Measurements from ENCODE around the gene CRB3. TPM values are rescaled to one million over a fixed set of nuclear protein-coding genes. Genes with fewer than 3 reads are reported as not detected.

The CRB3 gene
- total RNA-seq, 1 donor from 2014 or later = not detected

DNA sequence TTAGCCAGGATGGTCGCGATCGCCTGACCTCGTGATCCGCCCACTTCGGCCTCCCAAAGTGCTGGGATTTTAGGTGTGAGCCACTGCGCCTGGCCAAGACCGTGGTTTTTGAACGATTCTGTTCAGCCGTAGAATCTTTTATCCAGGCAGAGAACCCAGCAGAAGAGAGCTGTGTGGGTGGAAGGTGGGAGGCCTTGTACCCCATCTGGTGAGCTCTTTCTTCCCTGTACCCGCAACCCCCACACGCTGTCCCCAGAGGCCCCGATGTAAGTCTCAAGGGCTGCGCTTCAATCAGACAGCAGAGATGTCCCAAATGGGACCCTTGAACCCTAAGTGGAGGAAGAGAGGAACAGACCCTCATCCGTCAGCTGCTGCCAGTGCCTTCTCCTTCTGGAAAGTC is 8.1 kb upstream of the CRB3 start:
- no peak for TF ChIP-seq CTCF (IDR thresholded peaks at IDR 0.05; ENCODE audit: partially characterized antibody, unreplicated experiment)
- no peak overlapping the region for H3K4me3 Mint-ChIP-seq (ENCODE audit: unreplicated experiment)
- peaks cover 7% of the 10 kb centered on the region for H3K9me3 Mint-ChIP-seq (ENCODE audit: unreplicated experiment)
- H3K27ac Mint-ChIP-seq (ENCODE audit: unreplicated experiment) = no peak overlapping the region
- peaks cover 21% of the 10 kb centered on the region for H3K36me3 Mint-ChIP-seq (ENCODE audit: unreplicated experiment)
- peaks cover 4% of the 10 kb centered on the region for H3K4me1 Mint-ChIP-seq (ENCODE audit: low read depth, unreplicated experiment)
- no peak for DNase-seq
- H3K27me3 Mint-ChIP-seq (ENCODE audit: unreplicated experiment) = peaks cover 6% of the 10 kb centered on the region

GRCh38 chr19:6457958-6458694 is 5.9 kb upstream of the CRB3 start:
- H3K9me3 Mint-ChIP-seq (ENCODE audit: unreplicated experiment) = peaks cover 6% of the 10 kb centered on the region
- H3K36me3 Mint-ChIP-seq (ENCODE audit: unreplicated experiment) = peaks cover 15% of the 10 kb centered on the region
- no peak for TF ChIP-seq CTCF (IDR thresholded peaks at IDR 0.05; ENCODE audit: partially characterized antibody, unreplicated experiment)
- no peak for DNase-seq
- H3K27ac Mint-ChIP-seq (ENCODE audit: unreplicated experiment) = no peak overlapping the region
- H3K4me1 Mint-ChIP-seq (ENCODE audit: low read depth, unreplicated experiment) = peaks cover 4% of the 10 kb centered on the region
- H3K4me3 Mint-ChIP-seq (ENCODE audit: unreplicated experiment) = peak overlapping the region; percentile 92
- peaks cover 6% of the 10 kb centered on the region for H3K27me3 Mint-ChIP-seq (ENCODE audit: unreplicated experiment)

- Mint-ChIP-seq H3K4me3 (ENCODE audit: unreplicated experiment) (peak overlapping the region; percentile 92), H3K4me1 (ENCODE audit: low read depth, unreplicated experiment) (peaks cover 4% of the 10 kb centered on the region), H3K27me3 (ENCODE audit: unreplicated experiment) (peaks cover 6% of the 10 kb centered on the region), H3K9me3 (ENCODE audit: unreplicated experiment) (peaks cover 6% of the 10 kb centered on the region), H3K27ac (ENCODE audit: unreplicated experiment) (no peak overlapping the region), H3K36me3 (ENCODE audit: unreplicated experiment) (peaks cover 11% of the 10 kb centered on the region)
- TF ChIP-seq CTCF (IDR thresholded peaks at IDR 0.05; ENCODE audit: partially characterized antibody, unreplicated experiment) = no peak
- DNase-seq = no peak
These were observed 5.3 kb upstream of the CRB3 start for GRCh38 chr19:6458695-6459261.

DNA sequence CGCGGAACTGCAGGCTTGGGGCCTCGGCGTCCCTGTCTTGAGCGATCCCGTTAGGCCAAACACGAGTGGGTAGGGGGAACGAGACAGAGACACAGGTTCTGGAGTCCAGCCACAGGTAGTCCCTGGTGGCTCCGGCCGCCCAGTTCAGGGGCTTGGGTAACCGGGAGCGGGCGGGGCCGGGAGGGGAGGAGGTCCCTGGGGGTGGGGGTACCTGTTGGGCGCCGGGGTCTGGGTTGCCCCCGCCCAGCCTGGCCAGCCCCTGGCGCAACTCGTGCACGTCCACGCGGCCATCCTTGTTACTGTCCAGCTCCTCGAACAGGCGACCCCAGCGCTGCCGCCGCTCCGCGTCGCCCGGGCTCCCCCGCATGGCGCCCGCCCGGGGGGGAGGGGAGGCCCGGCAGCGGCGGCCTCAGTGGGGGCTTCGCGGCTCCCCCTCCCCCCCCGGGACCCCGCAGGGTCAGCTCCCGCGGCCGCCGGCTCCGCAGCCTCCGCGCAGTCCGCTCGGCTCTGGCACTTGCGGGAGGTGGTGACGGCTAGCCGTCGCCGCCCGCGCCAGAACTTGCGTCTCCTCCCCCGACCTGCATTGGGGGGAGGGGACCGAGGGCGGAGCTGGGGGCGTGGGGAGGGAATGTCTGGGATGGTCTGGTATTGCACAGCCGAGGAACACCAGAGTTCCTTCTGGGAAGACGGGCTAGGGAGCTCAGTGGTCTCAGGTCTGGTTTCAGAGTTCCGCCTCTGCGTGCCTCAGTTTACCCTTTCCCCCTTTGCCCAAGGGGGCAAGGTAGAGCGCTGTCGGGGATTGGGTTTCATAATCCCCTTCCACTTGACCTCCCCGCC is 4.6 kb upstream of the CRB3 start, which contains the start of gene SLC25A23:
Gene SLC25A23, minus strand, starts transcription at position 531 of the 837 bp plus-strand sequence. Its CDS starts 164 bp downstream, at position 367.
- peak; percentile 80 for DNase-seq
- H3K36me3 Mint-ChIP-seq (ENCODE audit: unreplicated experiment) = peaks cover 6% of the 10 kb centered on the region
- no peak for TF ChIP-seq CTCF (IDR thresholded peaks at IDR 0.05; ENCODE audit: partially characterized antibody, unreplicated experiment)
- H3K27ac Mint-ChIP-seq (ENCODE audit: unreplicated experiment) = peak within 1 kb of the TSS; percentile 72
- H3K27me3 Mint-ChIP-seq (ENCODE audit: unreplicated experiment) = peaks cover 6% of the 10 kb centered on the region
- peaks cover 4% of the 10 kb centered on the region for H3K4me1 Mint-ChIP-seq (ENCODE audit: low read depth, unreplicated experiment)
- peak within 1 kb of the TSS; percentile 98 for H3K4me3 Mint-ChIP-seq (ENCODE audit: unreplicated experiment)
- H3K9me3 Mint-ChIP-seq (ENCODE audit: unreplicated experiment) = peaks cover 6% of the 10 kb centered on the region

All from glutamatergic neuron (in vitro differentiated cells).